ENCODE results near the gene LSG1. TPM values are rescaled to one million over a fixed set of nuclear protein-coding genes. Genes with fewer than 3 reads are reported as not detected.

The LSG1 gene
- total and polyA plus RNA-seq, 9 of the 15 experiments (the other 6 are each of a cell fraction or from before 2014, with no cell fraction given) = 14.9 to 73.7 (median 46.7) TPM

- TF ChIP-seq FOSL1 (tag; conservative IDR thresholded peaks at IDR 0.05) (peak; percentile 58), PHF21A (IDR thresholded peaks at IDR 0.05; ENCODE audit: borderline replicate concordance, low read depth) (no peak), ZNF766 (CRISPR knock-in tag; conservative IDR thresholded peaks at IDR 0.05) (0 out of 2 replicates have a peak, but pooled peaks have one; percentile 19), PHF8 (IDR thresholded peaks at IDR 0.05; ENCODE audit: borderline replicate concordance, low read length) (peak; percentile 59; the same call in 1 of the 2 replicates), EGR1 (conservative IDR thresholded peaks at IDR 0.05) (peak; percentile 68), EZH2 (IDR thresholded peaks at IDR 0.05; ENCODE audit: borderline replicate concordance, low read depth, low read length) (no peak)
Observed at GRCh38 chr3:194632809-194633348, 39.1 kb downstream of the LSG1 start (continued).

- DNase-seq (ENCODE audit: extremely low read depth in 1 of 4, low spot score in 3 of 4) (no peak), FAIRE-seq (no peak), ATAC-seq (no peak)
- no peak for TF ChIP-seq STAT6 (CRISPR knock-in tag; IDR thresholded peaks at IDR 0.05)
- TF ChIP-seq SMARCA5 (IDR thresholded peaks at IDR 0.05) = peak; percentile 46; the same call in 1 of the 2 replicates
- TF ChIP-seq CHD4 (IDR thresholded peaks at IDR 0.05; ENCODE audit: insufficient read depth, insufficient replicate concordance, low read depth, low read length, poor library complexity, severe bottlenecking) = peak; percentile 39
- 0 out of 2 replicates have a peak, but pooled peaks have one; percentile 27 for TF ChIP-seq HDAC2 (IDR thresholded peaks at IDR 0.05)
- no peak for TF ChIP-seq RCOR1 (IDR thresholded peaks at IDR 0.05; ENCODE audit: borderline replicate concordance in 1 of 2, low read depth in 2 of 2, low read length in 2 of 2)
- TF ChIP-seq CBX3 (IDR thresholded peaks at IDR 0.05; ENCODE audit: borderline replicate concordance in 1 of 2, low read length in 2 of 2) = peak in 1 of 2 experiments; percentile 73; a peak in 1 of 3 replicates
- TF ChIP-seq KDM1A (IDR thresholded peaks at IDR 0.05) = peak; percentile 46 to 56; a peak in 2 of 4 replicates
- TF ChIP-seq ZNF282 (CRISPR knock-in tag; IDR thresholded peaks at IDR 0.05) = 0 out of 2 replicates have a peak, but pooled peaks have one; percentile 31
- peak; percentile 79 for TF ChIP-seq BCOR (IDR thresholded peaks at IDR 0.05)
- no peak for TF ChIP-seq MTA1 (IDR thresholded peaks at IDR 0.05; ENCODE audit: borderline replicate concordance)
- peak; percentile 15 for TF ChIP-seq ZFP36 (IDR thresholded peaks at IDR 0.05; ENCODE audit: low read depth, low read length, partially characterized antibody)
- TF ChIP-seq ILF3 (IDR thresholded peaks at IDR 0.05; ENCODE audit: borderline replicate concordance) = no peak
- peak; percentile 44 for TF ChIP-seq RBM25 (IDR thresholded peaks at IDR 0.05; ENCODE audit: low read depth, low read length, severe bottlenecking)
- Histone ChIP-seq H3K9me3 (replicated peaks; ENCODE audit: control insufficient read depth, insufficient read depth, low read depth, low read length) (peaks cover 21% of the 10 kb centered on the region), H3K79me2 (ENCODE audit: control insufficient read depth, insufficient read depth, low read length) (peaks cover 10% of the 10 kb centered on the region), H3K4me3 (peak overlapping the region; percentile 86), H3K4me2 (ENCODE audit: insufficient read depth, low read length) (peak overlapping the region; percentile 92), H3K27ac (ENCODE audit: extremely low read depth, low read depth, low read length) (peak overlapping the region; percentile 84), H3K9ac (ENCODE audit: insufficient read depth in 1 of 2, low read depth in 2 of 2, low read length in 2 of 2) (peak overlapping the region; percentile 75 to 92), H4K20me1 (replicated peaks; ENCODE audit: control insufficient read depth, insufficient read depth, low read length) (no peaks in the 10 kb centered on the region), H3K9me1 (ENCODE audit: control insufficient read depth, insufficient read depth, low read length) (no peaks in the 10 kb centered on the region), H3K36me3 (ENCODE audit: control insufficient read depth, insufficient read depth, low read length) (peaks cover 32% of the 10 kb centered on the region; the same call in 1 of the 3 replicates), H3K4me1 (replicated peaks in 1 of 2; ENCODE audit: control insufficient read depth in 2 of 2, insufficient read depth in 2 of 2, low read length in 2 of 2) (peaks cover 2 to 18% of the 10 kb centered on the region in 2 experiments; a peak in 3 of 5 replicates), H2AFZ (ENCODE audit: low read depth, low read length) (peak overlapping the region; percentile 96), H3K27me3 (ENCODE audit: control insufficient read depth in 2 of 2, insufficient read depth in 2 of 2, low read length in 2 of 2) (no peaks in the 10 kb centered on the region; a peak in 1 of 5 replicates)
- BruUV-seq (replicated peaks) = TSS peak; percentile 76
- ChIA-PET CTCF (ENCODE audit: low intra/inter-chr PET ratio) (interaction anchor here (0.6 to 0.8 kb wide), 2 partner anchors 37 to 299 kb away, joined by 3 to 4 read pairs; no protein-coding TSS in a partner anchor), POLR2A (interaction anchor here (0.6 to 0.7 kb wide), 2 partner anchors 173 to 275 kb away, joined by 3 read pairs; no protein-coding TSS in a partner anchor)
- in situ Hi-C loops (cut with MboI) (no loop called here), intact Hi-C loops (cut with micrococcal nuclease) (loop anchor here (2.0 kb wide), 1 partner anchor 300 kb away; no protein-coding TSS in a partner anchor)
- WGBS (ENCODE audit: insufficient coverage, low coverage, missing lambda C conversion rate) = 54% methylated on average over 11 of the region's 11 CpGs
Observed at GRCh38 chr3:194632226-194632808, 39.7 kb downstream of the LSG1 start.

All from K562 (cell line).